ENCODE measurements around the gene CNFN. TPM values are rescaled to one million over a fixed set of nuclear protein-coding genes. Genes with fewer than 3 reads are reported as not detected.

The CNFN gene
- total RNA-seq, 2 experiments from 2014 or later, result not detected

GRCh38 chr19:42370626-42371175 lies 19.4 kb downstream of the CNFN start:
- Mint-ChIP-seq H3K27me3 (no peaks in the 10 kb centered on the region), H3K4me1 (ENCODE audit: low read depth) (no peaks in the 10 kb centered on the region), H3K36me3 (ENCODE audit: low read depth) (no peaks in the 10 kb centered on the region), H3K9me3 (no peaks in the 10 kb centered on the region), H3K27ac (no peak overlapping the region), H3K4me3 (no peak overlapping the region)
- DNase-seq (no peak), ATAC-seq (no peak)
- POLR2A ChIA-PET, result no interaction called here
- intact Hi-C loops (cut with micrococcal nuclease), result no loop called here
- no peak for TF ChIP-seq CTCF (IDR thresholded peaks at IDR 0.05)
- CTCF ChIA-PET, result interaction anchor here (0.8 to 1.5 kb wide), 2 partner anchors 9 to 30 kb away, joined by 3 to 4 read pairs; no protein-coding TSS in a partner anchor

DNA sequence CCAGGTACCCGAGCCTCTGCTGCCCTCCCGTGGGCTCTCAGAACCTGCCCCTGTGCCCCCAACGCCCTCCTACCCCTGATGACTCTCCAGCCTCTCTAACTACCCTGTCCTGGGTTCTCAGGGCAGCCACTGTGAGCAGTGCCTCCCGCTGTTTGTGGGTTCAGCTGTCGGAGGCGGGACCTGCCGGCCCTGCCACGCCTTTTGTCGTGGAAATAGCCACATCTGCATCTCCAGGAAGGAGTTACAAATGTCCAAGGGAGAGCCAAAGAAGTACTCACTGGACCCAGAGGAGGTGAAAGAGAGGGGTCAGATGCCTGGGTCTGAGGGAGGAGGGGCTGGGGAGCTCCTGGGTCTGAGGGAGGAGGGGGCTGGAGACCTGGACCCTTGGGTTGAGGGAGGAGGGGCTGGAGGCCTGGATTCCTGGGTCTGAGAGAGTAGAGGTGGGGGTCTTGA lies 20.0 kb downstream of the CNFN start:
- POLR2A ChIA-PET, result no interaction called here
- no peaks in the 10 kb centered on the region for H3K27me3 Mint-ChIP-seq
- H3K9me3 Mint-ChIP-seq, result no peaks in the 10 kb centered on the region
- CTCF ChIA-PET, result interaction anchor here (0.8 to 1.5 kb wide), 2 partner anchors 10 to 31 kb away, joined by 3 to 4 read pairs; no protein-coding TSS in a partner anchor
- ATAC-seq (no peak), DNase-seq (no peak)
- H3K4me3 Mint-ChIP-seq, result no peak overlapping the region
- H3K4me1 Mint-ChIP-seq (ENCODE audit: low read depth), result no peaks in the 10 kb centered on the region
- intact Hi-C loops (cut with micrococcal nuclease), result no loop called here
- H3K36me3 Mint-ChIP-seq (ENCODE audit: low read depth), result no peaks in the 10 kb centered on the region
- no peak overlapping the region for H3K27ac Mint-ChIP-seq
- TF ChIP-seq CTCF (IDR thresholded peaks at IDR 0.05), result no peak

- H3K27me3 Mint-ChIP-seq, result no peaks in the 10 kb centered on the region
- H3K4me1 Mint-ChIP-seq (ENCODE audit: low read depth), result no peaks in the 10 kb centered on the region
- no peak overlapping the region for H3K27ac Mint-ChIP-seq
- DNase-seq (no peak), ATAC-seq (no peak)
- POLR2A ChIA-PET, result no interaction called here
- no peak overlapping the region for H3K4me3 Mint-ChIP-seq
- H3K9me3 Mint-ChIP-seq, result no peaks in the 10 kb centered on the region
- no peaks in the 10 kb centered on the region for H3K36me3 Mint-ChIP-seq (ENCODE audit: low read depth)
- no peak for TF ChIP-seq CTCF (IDR thresholded peaks at IDR 0.05)
- intact Hi-C loops (cut with micrococcal nuclease), result no loop called here
- CTCF ChIA-PET, result no interaction called here
Measured at GRCh38 chr19:42369433-42370067, 20.5 kb downstream of the CNFN start.

GRCh38 chr19:42368765-42369164 lies 21.3 kb downstream of the CNFN start:
- CTCF ChIA-PET, result no interaction called here
- POLR2A ChIA-PET, result no interaction called here
- no peak for DNase-seq
- H3K27ac Mint-ChIP-seq, result no peak overlapping the region
- intact Hi-C loops (cut with micrococcal nuclease), result no loop called here
- TF ChIP-seq CTCF (IDR thresholded peaks at IDR 0.05), result no peak
- no peaks in the 10 kb centered on the region for H3K9me3 Mint-ChIP-seq
- peaks cover 7% of the 10 kb centered on the region for H3K36me3 Mint-ChIP-seq (ENCODE audit: low read depth)
- no peaks in the 10 kb centered on the region for H3K27me3 Mint-ChIP-seq
- no peak overlapping the region for H3K4me3 Mint-ChIP-seq
- ATAC-seq, result no peak
- no peaks in the 10 kb centered on the region for H3K4me1 Mint-ChIP-seq (ENCODE audit: low read depth)

- ATAC-seq (no peak), DNase-seq (no peak)
- Mint-ChIP-seq H3K4me1 (ENCODE audit: low read depth) (no peaks in the 10 kb centered on the region), H3K27ac (no peak overlapping the region), H3K36me3 (ENCODE audit: low read depth) (peaks cover 9% of the 10 kb centered on the region), H3K27me3 (no peaks in the 10 kb centered on the region), H3K9me3 (no peaks in the 10 kb centered on the region), H3K4me3 (no peak overlapping the region)
- intact Hi-C loops (cut with micrococcal nuclease), result no loop called here
- TF ChIP-seq CTCF (IDR thresholded peaks at IDR 0.05), result no peak
- ChIA-PET POLR2A (no interaction called here), CTCF (no interaction called here)
Measured at GRCh38 chr19:42368360-42368759, 21.7 kb downstream of the CNFN start.
